Bronchial epithelial cell (primary cell): ENCODE measurements around the gene ANXA11. TPM values are rescaled to one million over a fixed set of nuclear protein-coding genes. Genes with fewer than 3 reads are reported as not detected.
A peak's percentile ranks its signal among the peaks of the same experiment; 100 is the strongest.

Experiments used
- DNase-seq: peaks from one replicate; pipeline ENCODE4 v3.0.0-alpha.2; 2010; ENCODE audit warnings: low read depth
- FAIRE-seq: peaks from 2 replicates; lab custom pipeline; 2011; peaks lifted over from hg19 to GRCh38; lab: Jason Lieb, UNC
- H3K27me3 ChIP-seq: 2 replicates; pipeline ENCODE4 v1.5.1; 2011; ENCODE audit warnings: low read length; ENCODE audit not compliant: control insufficient read depth, insufficient read depth
- H3K36me3 ChIP-seq: 2 replicates; pipeline ENCODE4 v1.5.1; 2011; ENCODE audit warnings: low read length; ENCODE audit not compliant: control insufficient read depth, insufficient read depth
- H3K4me3 ChIP-seq: 2 replicates; pipeline ENCODE4 v1.5.1; 2011; ENCODE audit warnings: mild to moderate bottlenecking, low read depth, low read length, control low read depth
- total RNA-seq: library from RNA; depleted of rRNA; stranded (reverse); fragments of >200 nt; gene quantifications from 2 replicates; pipeline ENCODE4 v1.2.1, GENCODE V29; 2014
- TF ChIP-seq, protein P1 (sequence below): IDR thresholded peaks from 2 replicates; pipeline ENCODE4 v1.5.1; 2011; ENCODE audit warnings: mild to moderate bottlenecking, moderate library complexity, low read length, control low read depth, inconsistent platforms; ENCODE audit not compliant: insufficient read depth, severe bottlenecking

The ANXA11 gene
- total RNA-seq, 1 donor from 2014 or later, result 22.1 TPM

DNA sequence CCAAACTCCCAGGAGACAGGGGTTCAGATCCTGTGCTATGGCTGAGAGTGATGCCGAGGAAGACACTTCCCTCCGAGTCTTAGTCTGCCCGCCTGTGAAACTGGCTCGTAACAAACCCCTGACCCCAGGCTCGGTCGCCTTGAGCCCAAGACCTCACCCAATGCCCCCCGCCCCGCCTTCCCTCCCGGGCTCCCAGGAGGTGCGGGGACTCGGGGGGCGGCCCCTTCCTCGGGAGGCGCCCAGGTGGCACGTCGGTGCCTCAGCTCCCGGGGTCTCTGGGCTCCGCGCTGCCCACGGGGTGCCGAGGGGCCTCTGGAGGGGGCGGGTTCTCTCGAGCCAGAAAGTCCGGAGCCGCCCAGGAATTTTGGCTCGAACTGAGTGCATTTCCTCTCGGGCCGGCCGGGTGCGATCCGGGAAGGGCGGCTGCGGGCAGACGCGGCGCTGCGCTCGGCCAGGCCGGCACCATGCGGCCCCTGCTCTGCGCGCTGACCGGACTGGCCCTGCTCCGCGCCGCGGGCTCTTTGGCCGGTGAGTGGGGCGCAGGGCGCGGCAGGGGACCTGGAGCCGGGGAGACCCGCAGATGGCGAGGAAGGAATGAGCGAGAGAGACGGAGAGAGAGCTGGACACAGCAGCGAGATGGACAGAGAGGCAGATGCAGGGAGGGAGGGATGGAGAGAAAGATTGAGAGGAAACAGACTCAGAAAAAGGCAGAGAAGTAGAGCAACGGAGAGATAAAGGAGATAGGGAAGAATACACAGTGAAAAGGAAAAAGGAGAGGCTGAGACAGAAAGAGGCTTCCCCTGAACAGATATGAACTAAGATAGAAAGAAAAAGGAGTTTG lies 72.8 kb downstream of the ANXA11 start, which contains the start of gene PLAC9:
Gene PLAC9, plus strand, starts transcription at position 432 of the 841 bp plus-strand sequence. Its CDS starts 33 bp downstream, at position 465.
- TF ChIP-seq, protein P1, sequence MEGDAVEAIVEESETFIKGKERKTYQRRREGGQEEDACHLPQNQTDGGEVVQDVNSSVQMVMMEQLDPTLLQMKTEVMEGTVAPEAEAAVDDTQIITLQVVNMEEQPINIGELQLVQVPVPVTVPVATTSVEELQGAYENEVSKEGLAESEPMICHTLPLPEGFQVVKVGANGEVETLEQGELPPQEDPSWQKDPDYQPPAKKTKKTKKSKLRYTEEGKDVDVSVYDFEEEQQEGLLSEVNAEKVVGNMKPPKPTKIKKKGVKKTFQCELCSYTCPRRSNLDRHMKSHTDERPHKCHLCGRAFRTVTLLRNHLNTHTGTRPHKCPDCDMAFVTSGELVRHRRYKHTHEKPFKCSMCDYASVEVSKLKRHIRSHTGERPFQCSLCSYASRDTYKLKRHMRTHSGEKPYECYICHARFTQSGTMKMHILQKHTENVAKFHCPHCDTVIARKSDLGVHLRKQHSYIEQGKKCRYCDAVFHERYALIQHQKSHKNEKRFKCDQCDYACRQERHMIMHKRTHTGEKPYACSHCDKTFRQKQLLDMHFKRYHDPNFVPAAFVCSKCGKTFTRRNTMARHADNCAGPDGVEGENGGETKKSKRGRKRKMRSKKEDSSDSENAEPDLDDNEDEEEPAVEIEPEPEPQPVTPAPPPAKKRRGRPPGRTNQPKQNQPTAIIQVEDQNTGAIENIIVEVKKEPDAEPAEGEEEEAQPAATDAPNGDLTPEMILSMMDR, result no peak
- H3K4me3 ChIP-seq, result peak within 1 kb of the TSS; percentile 18
- DNase-seq (no peak), FAIRE-seq (no peak)
- peaks cover 10% of the 10 kb centered on the region for H3K27me3 ChIP-seq
- H3K36me3 ChIP-seq, result no peaks in the 10 kb centered on the region

DNA sequence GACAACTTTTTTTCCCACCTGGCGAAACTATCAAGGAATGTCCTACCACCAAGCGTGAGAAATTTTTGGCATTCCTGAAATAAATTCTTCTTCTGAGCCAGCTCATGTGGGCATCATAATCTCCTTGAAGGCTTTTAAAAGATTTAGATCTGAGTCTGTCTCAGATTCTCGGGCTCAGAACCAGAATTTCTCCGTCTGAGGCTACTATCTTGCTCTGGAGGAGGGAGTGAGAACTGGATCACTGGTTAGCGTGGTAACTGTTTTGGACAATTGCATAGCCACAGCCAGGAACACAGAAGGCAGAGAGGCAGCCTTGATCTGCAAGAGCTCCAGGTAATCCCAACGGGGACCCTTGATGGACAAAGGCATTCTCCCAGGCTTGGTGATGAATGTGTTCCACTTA lies 73.8 kb downstream of the ANXA11 start:
- Histone ChIP-seq H3K4me3 (no peak overlapping the region), H3K36me3 (no peaks in the 10 kb centered on the region), H3K27me3 (peaks cover 10% of the 10 kb centered on the region)
- TF ChIP-seq, protein P1, result no peak
- DNase-seq (no peak), FAIRE-seq (no peak)

DNA sequence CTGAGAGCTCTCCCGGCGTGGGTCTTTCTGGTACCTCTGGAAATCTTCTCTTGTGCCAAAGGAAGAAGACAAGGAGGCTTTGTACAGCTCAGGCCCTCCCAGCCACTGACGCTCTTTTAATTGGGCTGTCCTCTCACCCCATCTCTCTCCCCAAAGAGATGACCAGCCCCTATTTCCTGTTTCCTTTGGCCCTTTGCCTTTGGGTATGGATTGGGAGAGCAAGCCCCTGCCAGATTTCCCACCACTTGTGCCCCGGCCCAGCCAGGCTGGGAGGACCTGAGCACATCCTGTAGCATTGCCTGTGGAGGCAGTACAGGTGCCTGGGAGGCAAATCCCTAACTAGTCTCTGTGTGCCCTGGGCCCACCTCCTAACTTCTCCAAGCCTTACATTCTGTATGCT lies 78.5 kb downstream of the ANXA11 start:
- no peak for FAIRE-seq
- no peak for DNase-seq

DNA sequence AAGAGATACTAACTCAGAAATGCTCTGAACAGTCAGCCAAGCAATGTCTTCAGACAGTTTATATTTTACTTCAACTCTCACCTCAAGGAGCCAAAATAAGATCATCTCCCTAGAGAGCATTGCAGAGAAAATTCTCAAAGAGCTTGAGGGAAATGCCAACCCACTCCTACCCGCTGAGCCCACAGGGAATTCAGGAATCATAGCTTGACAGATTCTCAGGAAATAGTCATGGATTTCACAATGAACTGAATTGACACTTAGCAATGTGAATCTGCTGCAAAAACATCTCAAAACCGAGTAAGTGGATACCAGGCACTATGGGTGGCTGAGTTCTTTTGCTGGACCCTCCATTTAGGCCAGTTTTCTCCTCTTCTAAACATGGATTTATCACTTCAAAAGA lies 82.6 kb downstream of the ANXA11 start:
- no peak overlapping the region for H3K4me3 ChIP-seq
- FAIRE-seq (no peak), DNase-seq (no peak)
- no peaks in the 10 kb centered on the region for H3K27me3 ChIP-seq
- TF ChIP-seq, protein P1, result no peak
- H3K36me3 ChIP-seq, result no peaks in the 10 kb centered on the region

More for the DNA sequence above, 78.5 kb downstream of the ANXA11 start:
- Histone ChIP-seq H3K4me3 (no peak overlapping the region), H3K36me3 (no peaks in the 10 kb centered on the region), H3K27me3 (peaks cover 2% of the 10 kb centered on the region)
- TF ChIP-seq, protein P1, result no peak

DNA sequence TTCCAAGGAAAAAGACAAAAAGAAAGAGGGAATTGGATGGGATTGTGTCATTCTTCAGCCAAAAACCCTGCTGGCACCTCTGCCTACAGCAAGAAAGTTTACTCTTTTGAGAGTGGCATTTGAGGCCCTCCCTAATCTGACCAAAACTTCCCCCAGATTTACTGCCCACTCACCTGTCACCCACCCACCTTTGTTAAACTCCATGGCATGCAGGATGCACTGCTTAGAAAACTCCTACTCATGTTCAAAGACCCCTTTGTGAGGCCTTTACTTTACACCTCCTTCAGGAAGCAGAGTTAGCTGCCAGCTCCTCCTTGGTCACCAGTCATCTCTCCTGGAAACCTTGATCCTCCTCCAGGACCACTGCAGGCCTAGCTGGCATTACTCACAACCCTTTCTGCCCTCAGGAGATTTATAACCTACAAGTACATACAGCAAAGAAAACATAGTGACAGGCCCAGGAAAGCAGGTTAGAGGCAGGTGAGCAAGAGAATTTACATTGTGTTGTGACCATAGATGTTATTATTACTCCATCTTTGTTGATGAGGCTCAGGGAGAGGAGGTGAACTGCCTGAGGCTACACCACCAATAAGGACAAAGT lies 83.1 kb downstream of the ANXA11 start:
- Histone ChIP-seq H3K36me3 (no peaks in the 10 kb centered on the region), H3K4me3 (no peak overlapping the region), H3K27me3 (no peaks in the 10 kb centered on the region)
- TF ChIP-seq, protein P1, result no peak
- FAIRE-seq (no peak), DNase-seq (peak; percentile 57)
